ENCODE results near the gene SERTAD3. TPM values are rescaled to one million over a fixed set of nuclear protein-coding genes. Genes with fewer than 3 reads are reported as not detected.
"Not testable (repeated sequence)": the region's sequence is repeated elsewhere in the genome, so short reads cannot be mapped to it uniquely, and the experiment has no call there.

Gene SERTAD3, protein sequence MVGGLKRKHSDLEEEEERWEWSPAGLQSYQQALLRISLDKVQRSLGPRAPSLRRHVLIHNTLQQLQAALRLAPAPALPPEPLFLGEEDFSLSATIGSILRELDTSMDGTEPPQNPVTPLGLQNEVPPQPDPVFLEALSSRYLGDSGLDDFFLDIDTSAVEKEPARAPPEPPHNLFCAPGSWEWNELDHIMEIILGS
- total RNA-seq, result 10 to 100 TPM; 29.1 to 41.2 TPM
- long read RNA-seq, transcript SERTAD3-201 (2 exons, 1,734 nt), result major isoform, 35 of 37 reads
- long read RNA-seq, partial matches to known transcripts, result 1 of 37 reads
- long read RNA-seq, other reads (novel, unspliced or antisense), result 0 of 37 reads

DNA sequence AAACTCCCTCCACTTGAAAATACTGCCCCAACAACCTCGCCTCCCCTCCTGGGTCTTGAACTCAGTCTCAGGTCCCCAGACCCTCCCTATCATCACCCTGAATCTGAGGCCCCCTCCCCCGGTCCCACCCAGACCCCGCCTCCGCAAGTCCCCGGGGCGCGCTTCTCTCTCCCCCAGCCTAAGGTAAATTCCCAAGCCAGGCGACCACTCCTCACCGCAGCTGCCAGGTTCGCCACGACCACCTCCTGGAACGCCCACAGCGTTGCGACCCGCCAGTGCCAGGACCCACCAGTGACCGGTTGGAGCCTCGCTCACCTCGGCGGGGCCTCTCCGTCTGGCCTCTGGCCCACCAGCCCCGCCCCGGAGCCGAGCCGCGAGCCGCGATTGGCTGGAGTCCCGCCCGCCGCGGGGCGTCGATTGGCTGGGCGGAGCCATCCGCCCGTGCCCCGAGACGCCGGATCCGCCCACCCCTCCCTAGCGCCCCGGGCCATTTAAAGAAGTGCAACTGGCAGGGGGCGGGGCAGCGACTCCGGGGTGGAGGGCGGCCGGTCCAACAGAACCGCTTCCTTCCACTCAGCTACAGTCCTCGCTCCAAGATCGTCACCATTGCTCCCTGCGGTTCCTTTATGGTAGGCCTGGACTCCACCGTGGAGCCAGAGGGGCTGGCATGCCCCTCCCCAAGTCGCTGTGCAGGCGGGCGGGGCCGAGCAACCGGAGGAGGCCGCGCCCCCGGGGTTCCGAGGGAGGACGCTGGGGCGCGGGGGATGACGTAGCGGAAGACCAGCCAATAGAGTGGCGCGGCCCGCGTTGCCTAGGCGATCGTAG lies at the start of gene SERTAD3:
TSS of gene SERTAD3 (minus strand) at position 336 of the 825 bp plus-strand sequence. CDS start 2,255 bp downstream, outside the sequence.
- DNase-seq (peak; percentile 98), ATAC-seq (peak; percentile 87 to 88)
- intact Hi-C loops (cut with DNase I), result loop anchor here in 1 of 2 donors (2.0 to 10.0 kb wide), 2 partner anchors 19 to 159 kb away; partner anchors contain the start of genes AKT2 and SERTAD1

DNA sequence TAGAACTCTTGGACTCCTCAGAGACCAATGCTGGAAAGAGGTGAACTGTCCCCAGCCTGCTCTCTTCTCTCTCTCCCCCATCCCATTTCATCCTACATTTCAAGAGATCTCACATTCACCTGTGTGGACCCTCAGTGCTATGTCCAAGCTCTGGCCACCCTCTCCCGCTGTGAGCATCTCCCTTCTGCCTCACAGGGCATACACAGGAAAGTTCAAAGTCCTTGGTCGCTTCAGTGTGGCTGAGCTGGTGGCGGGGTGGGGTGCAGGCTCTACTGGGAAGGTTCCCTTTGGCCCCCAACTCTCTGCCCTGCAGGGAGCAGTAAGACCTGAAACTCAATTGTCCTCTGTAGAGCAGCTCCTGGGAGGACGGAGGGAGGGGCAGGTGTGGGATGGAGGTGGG lies 49.6 kb upstream of the SERTAD3 start:
- ATAC-seq (no peak), DNase-seq (no peak)
- intact Hi-C loops (cut with DNase I), result no loop called here

DNA sequence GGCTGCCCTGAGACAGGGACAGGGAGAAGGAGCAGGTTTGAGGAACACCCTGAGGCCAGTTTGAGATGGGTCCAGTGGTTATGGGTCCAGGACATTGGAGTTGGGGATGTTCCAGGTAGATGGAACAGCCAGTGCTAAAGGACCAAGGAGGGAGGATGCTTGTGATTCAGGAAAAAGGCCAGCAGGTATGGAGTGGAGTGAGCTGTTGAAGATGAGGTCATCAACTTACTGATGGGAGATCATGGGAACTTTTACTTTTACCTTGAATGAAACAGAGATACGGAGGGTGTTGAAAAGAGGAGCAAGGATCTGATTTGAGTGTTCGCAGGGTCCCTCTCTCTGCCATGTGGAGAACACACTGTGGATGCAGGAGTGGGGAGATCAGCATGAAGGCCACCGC lies 48.1 kb upstream of the SERTAD3 start:
- DNase-seq (no peak), ATAC-seq (no peak)
- intact Hi-C loops (cut with DNase I), result no loop called here

DNA sequence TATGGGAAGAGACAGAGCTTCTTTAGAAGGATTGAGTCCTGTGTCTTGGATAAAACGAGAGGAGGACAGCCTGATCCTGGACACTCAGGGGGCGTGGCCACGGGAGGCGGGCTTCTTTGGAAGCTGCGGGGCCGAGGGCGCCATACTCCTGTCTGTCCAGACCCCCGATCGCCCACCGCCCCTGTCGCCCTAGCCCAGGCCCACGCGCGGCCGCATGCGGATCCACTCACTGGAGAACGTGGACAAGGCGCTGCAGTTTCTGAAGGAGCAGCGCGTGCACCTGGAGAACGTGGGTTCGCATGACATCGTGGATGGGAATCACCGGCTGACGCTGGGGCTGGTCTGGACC lies 45.7 kb upstream of the SERTAD3 start:
- DNase-seq (no peak), ATAC-seq (no peak)
- intact Hi-C loops (cut with DNase I), result no loop called here

DNA sequence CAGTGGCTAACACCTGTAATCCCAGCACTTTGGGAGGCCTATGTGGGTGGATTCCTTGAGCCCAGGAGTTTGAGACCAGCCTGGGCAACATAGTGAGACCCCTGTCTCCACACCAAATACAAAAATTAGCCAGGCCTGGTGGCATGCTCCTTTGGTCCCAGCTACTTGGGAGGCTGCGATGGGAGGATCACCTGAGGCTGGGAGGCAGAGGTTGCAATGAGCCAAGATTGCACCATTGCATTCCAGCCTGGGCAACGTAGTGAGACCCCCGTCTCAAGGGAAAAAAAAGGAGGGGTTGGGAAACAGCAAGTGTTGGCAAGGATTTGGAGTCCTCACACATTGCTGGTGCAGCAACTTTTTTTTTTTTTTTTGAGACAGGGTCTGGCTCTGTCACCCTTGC lies 41.9 kb upstream of the SERTAD3 start:
- no peak for ATAC-seq
- intact Hi-C loops (cut with DNase I), result no loop called here
- no peak for DNase-seq

DNA sequence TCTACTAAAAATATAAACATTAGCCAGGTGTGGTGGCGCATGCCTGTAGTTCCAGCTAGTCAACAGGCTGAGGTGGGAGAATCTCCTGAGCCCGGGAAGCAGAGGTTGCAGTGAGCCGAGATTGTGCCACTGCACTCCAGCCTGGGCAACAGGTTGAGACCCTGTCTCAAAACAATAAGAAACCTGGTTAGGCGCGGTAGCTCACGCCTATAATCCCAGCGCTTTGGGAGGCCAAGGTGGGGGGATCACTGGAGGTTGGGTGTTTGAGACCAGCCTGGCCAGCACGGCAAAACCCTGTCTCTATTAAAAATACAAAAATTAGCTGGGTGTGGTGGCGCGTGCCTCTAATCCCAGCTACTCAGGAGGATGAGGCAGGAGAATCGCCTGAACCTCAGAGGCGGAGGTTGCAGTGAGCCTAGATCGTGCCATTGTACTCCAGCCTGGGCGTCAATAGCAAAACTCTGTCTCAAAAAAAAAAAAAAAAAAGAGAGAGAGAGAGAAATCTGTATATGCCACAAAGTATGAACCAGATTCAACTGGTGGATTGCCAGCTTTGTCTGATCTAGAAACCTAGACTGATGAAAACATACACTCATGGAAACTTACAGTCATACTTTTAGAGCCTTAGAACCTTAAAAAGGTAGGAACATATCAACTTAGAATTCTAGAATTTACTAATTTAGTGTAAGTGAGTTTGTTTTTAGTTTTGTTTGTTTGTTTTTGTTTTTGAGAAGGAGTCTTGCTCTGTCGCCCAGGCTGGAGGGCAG lies 31.9 kb upstream of the SERTAD3 start:
- intact Hi-C loops (cut with DNase I); ATAC-seq; DNase-seq: not testable (repeated sequence)

DNA sequence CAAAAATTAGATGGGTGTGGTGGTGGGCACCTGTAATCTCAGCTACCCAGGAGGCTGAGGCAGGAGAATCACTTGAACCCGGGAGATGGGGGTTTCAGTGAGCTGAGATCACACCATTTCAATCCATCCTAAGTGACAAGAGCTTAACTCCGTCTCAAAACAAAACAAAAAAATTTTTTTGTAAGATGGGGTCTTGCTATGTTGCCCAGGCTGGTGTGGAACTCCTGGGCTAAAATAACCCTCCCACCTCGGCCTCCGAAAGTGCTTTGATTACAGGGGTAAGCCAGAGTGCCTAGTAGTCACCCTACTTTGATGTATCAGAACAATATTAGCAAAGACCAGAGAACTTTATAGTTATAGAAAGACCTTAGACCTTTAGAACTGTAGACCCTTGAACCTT lies 30.6 kb upstream of the SERTAD3 start:
- no peak for ATAC-seq
- intact Hi-C loops (cut with DNase I), result no loop called here
- DNase-seq, result no peak

DNA sequence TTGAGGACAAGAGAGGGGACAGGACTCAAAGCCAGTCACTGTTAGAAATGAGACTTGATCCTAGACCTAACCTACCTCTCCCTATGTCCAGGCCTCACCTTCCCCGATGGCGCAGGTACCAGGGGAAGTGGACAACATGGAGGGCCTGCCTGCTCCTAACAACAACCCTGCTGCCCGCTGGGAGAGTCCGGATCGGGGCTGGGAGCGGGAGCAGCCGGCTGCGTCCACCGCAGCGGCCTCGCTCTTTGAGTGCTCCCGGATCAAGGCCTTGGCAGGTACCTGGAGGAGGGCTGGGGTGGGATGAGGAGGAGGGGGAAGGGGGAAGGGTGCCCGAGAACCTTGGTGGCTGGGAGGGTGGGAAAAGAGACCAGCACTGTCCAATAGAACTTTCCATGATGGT lies 28.4 kb upstream of the SERTAD3 start:
- intact Hi-C loops (cut with DNase I), result no loop called here
- no peak for ATAC-seq
- no peak for DNase-seq

DNA sequence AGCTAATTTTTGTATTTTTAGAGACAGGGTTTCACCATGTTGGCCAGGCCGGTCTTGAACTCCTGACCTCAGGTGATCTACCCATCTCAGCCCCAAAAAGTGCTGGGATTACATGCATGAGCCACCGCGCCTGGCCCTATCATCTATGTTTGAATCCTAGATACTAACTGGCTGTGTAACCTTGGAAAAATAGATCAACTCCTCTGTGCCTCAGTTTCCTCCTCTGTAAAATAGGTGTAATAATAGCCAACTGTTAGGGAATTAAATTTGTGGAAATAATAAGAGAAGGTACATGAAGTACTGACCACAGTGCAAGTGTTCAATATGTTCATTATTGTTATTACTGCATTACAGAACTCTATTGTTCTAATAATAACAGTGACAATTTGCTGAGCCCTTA lies 27.0 kb upstream of the SERTAD3 start:
- intact Hi-C loops (cut with DNase I), result no loop called here
- DNase-seq (no peak), ATAC-seq (no peak)

DNA sequence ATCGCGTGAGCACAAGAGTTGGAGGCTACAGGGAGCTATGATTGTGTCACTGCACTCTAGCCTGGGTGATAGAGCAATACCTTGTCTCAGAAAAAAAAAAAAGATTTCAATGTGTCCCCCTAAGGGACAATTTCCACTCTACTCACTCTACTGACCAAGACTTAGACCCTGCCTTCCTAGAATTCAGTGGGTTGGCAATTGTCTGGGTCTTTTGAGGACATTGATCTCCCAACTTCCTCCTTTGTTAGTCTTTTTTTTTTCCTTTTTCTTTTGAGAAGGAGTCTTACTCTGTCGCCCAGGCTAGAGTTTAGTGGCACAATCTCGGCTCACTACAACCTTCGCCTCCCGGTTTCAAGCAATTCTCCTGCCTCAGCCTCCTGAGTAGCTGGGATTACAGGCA lies 24.9 kb upstream of the SERTAD3 start:
- intact Hi-C loops (cut with DNase I), result loop anchor here in 1 of 2 donors (5.0 kb wide), 1 partner anchor 133 kb away; the partner anchor contains the start of gene LTBP4
- ATAC-seq (no peak), DNase-seq (no peak)

DNA sequence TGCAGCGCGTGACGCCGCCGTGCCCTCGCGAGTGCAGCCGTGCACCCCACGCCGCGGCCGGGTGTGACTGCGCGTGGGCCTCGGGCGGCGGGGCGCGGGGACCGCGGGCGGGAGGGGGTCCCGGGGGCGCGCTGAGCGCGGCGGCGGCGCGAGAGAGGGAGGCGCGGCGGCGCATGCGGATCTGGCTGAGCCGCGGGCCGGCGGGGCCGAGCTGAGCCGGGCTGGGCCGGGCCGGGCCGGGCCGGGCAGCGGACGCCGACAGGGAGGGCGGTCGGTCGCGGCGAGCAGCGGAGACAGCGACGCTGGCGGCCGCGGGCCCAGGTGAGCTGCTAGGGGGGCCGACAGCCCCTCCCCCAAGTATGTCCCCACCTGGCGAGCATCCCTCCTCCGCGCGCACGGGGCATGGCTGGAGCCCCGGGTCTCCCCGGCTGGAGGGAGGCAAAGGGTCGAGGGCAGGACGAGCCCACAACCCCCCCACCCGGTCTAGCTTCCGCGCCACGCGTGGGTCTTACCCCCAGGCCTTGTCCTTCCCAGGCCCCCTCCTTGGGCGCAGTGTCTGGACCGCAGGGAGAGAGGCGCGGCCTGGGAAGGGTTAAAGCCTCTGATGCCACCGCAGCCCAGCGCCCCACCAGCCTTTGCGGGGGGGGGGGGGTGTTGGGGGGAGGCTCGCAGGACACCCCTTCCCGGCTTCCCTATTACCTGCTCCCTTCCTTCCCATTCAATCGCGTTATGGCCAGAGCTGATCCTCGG lies 23.0 kb upstream of the SERTAD3 start, which contains the start of gene SPTBN4:
TSS of gene SPTBN4 (plus strand) at position 17 of the 750 bp plus-strand sequence. CDS start 5,621 bp downstream, outside the sequence.
- DNase-seq, result no peak
- intact Hi-C loops (cut with DNase I), result loop anchor here in 1 of 2 donors (5.0 kb wide), 1 partner anchor 135 kb away; the partner anchor contains the start of gene LTBP4

DNA sequence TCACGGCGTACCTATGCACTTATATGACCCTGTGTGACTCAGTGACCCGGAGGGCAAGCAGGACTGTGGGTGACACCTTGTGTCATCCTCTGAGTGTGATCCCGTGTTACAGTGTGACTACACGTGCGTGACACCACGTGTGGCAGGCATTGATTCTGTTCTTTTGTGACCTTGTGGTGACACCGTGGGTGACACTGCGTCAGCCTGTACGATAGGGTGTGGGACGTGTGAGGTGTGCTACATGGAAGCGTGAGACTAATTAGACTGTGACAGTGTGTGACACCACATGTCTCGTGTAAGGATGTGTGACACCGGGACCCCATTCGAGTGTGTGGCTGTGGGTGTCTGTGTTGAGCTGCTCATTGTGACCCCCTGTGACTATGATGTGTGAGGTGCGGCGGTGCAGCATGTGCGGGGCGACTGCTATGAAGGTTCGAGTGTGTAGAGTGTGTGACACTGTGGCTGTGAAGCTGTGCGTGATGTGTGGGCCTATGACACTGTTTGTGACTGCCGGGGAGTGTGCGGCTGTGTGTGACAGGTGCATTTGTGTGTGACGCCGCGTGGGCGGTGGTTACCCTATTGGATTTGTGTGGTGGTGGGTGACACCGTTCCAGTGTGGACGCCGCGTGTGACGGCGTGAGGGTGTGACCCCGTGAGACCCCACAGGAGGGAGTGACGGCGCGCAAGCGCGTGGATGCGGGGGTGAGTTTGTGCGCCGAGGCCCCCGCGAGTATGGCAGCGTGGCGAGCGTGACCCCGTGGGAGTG lies 22.3 kb upstream of the SERTAD3 start:
- peak in 1 of 2 donors; percentile 5 for ATAC-seq
- peak; percentile 45 for DNase-seq
- intact Hi-C loops (cut with DNase I), result loop anchor here in 1 of 2 donors (5.0 kb wide), 1 partner anchor 136 kb away; the partner anchor contains the start of gene LTBP4

More for the DNA sequence above, 23.0 kb upstream of the SERTAD3 start, which contains the start of gene SPTBN4:
- ATAC-seq, result peak in 1 of 2 donors; percentile 2

DNA sequence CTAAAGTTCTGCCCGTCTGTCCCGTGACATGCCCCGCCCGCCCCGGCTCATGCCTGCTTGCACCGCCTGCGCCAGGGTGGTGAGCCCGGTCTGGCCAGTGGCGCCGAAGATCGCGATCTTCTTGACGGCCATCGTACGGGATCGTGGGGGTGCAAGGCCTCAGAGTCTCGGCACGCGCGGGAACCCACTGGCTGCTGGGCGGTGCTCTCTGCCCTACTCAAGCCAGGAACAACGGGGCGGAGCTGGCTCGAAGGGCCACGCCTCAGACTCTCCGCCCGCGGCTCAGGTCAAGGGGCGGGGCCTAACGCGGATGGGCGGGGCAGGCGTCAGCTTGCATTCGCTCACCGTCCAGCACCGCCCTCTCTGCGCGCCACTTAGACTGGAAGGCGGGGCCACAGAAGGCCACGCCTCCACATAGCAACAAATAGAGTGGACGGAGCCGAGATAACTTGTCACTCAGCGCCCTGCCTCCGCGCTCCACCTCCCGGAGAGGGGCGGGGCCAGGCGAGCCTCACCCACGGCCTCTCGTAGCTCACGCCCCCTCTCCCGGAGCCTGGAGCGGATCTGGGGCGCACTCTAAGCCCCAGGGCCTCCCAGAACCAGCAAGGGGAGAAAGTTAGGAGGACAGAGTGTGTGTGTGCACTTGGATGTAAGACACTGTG lies 21.6 kb upstream of the SERTAD3 start, which contains the start of gene BLVRB:
TSS of gene BLVRB (minus strand) at position 189 of the 662 bp plus-strand sequence. CDS start at position 132, 57 bp downstream.
- DNase-seq, result peak; percentile 100
- ATAC-seq, result peak; percentile 94 to 95
- intact Hi-C loops (cut with DNase I), result loop anchor here in 1 of 2 donors (5.0 kb wide), 1 partner anchor 137 kb away; the partner anchor contains the start of gene LTBP4

DNA sequence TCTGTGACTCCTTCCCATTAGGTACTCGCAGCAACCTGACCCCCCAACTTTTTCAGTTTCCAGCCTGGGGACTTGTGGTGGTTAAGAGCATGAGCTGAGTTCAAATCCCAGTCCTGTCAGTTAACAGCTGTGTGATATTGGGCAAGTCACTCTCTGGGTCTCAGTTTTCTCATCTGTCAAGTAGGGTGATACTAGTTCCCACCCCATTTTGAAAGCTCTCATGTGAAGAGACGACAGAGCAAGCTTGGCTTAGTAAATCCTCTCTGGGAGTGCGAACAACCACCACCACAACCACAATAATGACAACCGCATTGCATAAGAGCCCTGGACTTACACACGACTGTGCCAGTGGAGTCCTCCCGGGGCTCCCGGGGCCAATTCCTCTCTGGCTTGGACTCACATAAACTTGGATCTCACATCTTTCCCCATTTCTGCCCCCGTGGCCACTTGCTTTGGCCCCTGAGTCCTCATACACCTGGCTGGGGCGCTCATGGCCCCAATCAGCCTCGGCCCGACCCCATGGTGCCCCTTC lies 21.0 kb upstream of the SERTAD3 start:
- peak; percentile 9 to 21 for ATAC-seq
- intact Hi-C loops (cut with DNase I), result loop anchor here in 1 of 2 donors (5.0 kb wide), 1 partner anchor 137 kb away; the partner anchor contains the start of gene LTBP4
- no peak for DNase-seq

DNA sequence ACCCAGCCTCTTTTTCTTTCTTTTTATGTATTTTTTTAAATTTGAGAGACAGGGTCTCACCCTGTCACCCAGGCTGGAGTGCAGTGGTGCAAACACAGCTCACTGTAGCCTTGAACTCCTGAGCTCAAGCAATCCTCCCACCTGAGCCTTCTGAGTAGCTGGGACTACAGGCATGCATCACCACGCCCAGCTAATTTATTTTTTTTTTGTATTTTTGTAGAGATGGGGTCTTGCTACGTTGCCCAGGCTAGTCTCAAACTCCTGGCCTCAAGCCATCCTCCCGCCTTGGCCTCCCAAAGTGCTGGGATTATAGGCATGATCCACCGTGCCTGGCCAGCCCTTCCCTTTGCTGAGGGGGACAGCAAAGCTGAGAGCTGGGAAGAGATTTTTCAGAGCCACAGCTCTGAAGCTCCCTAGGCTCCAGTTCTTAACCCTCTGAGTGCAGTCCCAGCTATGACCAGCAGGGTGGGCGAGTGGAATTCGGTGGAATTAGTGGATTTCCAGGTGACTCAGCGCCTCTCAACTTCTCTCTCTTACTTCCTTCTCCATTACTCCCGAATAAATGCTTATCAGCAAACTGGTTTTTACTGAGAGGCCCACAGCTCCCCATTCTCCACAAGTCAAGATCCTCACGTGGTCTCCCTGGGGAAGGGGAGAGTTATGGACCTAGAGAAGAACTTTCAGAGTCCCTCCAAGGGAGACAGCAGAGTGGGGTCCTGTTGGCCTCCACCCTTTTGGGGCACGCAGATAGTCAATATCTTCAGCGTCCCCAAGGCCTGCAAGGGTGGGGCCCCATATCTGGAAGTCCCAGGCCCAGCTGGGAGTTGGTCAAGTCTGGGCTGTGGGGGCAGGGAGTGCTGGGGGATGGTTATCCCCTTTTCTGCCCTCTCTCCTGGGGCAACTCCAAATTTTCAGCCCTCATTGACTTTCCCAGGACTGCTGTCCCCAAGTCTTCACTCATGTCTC lies 20.2 kb upstream of the SERTAD3 start:
- peak in 1 of 2 donors; percentile 45 for ATAC-seq
- intact Hi-C loops (cut with DNase I), result loop anchor here in 1 of 2 donors (5.0 kb wide), 1 partner anchor 138 kb away; the partner anchor contains the start of gene LTBP4
- DNase-seq, result peak; percentile 87

All from left cardiac atrium (tissue), 4 donors.